OCI-LY7 (cell line): ENCODE data around the gene IFNA14. TPM values are rescaled to one million over a fixed set of nuclear protein-coding genes. Genes with fewer than 3 reads are reported as not detected.
"Not testable (repeated sequence)": the region's sequence is repeated elsewhere in the genome, so short reads cannot be mapped to it uniquely, and the experiment has no call there.

Experiments used
- BruUV-seq: library from RNA; stranded (reverse); fragments of 400-500 nt; replicated peaks from 2 replicates; lab custom pipeline; 2021; lab: Mats Ljungman, UMichigan
- CTCF ChIA-PET: fragments of 300-600 bp; sonication (Branson Sonifier 250); formaldehyde crosslinking; loops from one replicate; lab custom pipeline; 2022; ENCODE audit warnings: antibody characterized with exemption; ENCODE audit not compliant: unreplicated experiment; lab: Charles Lee
- POLR2A ChIA-PET: fragments of 300-600 bp; sonication (Branson Sonifier 250); formaldehyde crosslinking; loops from one replicate; lab custom pipeline; 2022; ENCODE audit warnings: antibody characterized with exemption; lab: Charles Lee
- DNase-seq: peaks from one replicate; pipeline ENCODE4 v3.0.0-alpha.2; 2015; ENCODE audit warnings: low spot score
- H2AFZ ChIP-seq: fragments of 200-600 bp; sonication (generic), shearing (Covaris generic); 2 replicates; pipeline ENCODE4 v1.6.1; 2014; ENCODE audit warnings: mild to moderate bottlenecking, antibody characterized with exemption, low read length, moderate library complexity
- H3K27ac ChIP-seq: fragments of 200-600 bp; sonication (generic); 2 replicates; pipeline ENCODE4 v1.5.1; 2014; ENCODE audit warnings: mixed run types, low read depth, mild to moderate bottlenecking, moderate library complexity, low read length, inconsistent platforms; ENCODE audit not compliant: poor library complexity, severe bottlenecking
- H3K36me3 ChIP-seq: fragments of 200-600 bp; sonication (generic); 2 replicates; pipeline ENCODE4 v1.6.1; 2014; ENCODE audit warnings: mild to moderate bottlenecking, antibody characterized with exemption, low read length, moderate library complexity, mixed read lengths; ENCODE audit not compliant: insufficient read depth
- H3K4me1 ChIP-seq: fragments of 200-600 bp; sonication (generic); 2 replicates; pipeline ENCODE4 v1.5.1; 2014; ENCODE audit warnings: mild to moderate bottlenecking, low read length; ENCODE audit not compliant: insufficient read depth, poor library complexity, severe bottlenecking
- H3K4me2 ChIP-seq: fragments of 200-600 bp; sonication (generic); 2 replicates; pipeline ENCODE4 v1.6.1; 2014; ENCODE audit warnings: mild to moderate bottlenecking, low read length
- H3K4me3 ChIP-seq: fragments of 200-600 bp; sonication (generic); 2 replicates; pipeline ENCODE4 v1.5.1; 2014; ENCODE audit warnings: mild to moderate bottlenecking, low read depth, low read length; ENCODE audit not compliant: poor library complexity, severe bottlenecking
- H3K79me2 ChIP-seq: fragments of 200-600 bp; sonication (generic); 2 replicates; pipeline ENCODE4 v1.6.1; 2016; ENCODE audit warnings: low read depth, mild to moderate bottlenecking, low read length, moderate library complexity, mixed read lengths; ENCODE audit not compliant: insufficient read depth
- H3K9me2 ChIP-seq: fragments of 200-600 bp; sonication (generic); 2 replicates; pipeline ENCODE4 v1.6.1; 2016; ENCODE audit warnings: mild to moderate bottlenecking, low read length, mixed read lengths; ENCODE audit not compliant: insufficient read depth
- H3K9me3 ChIP-seq: fragments of 200-600 bp; sonication (generic); 2 replicates; pipeline ENCODE4 v1.6.1; 2014; ENCODE audit warnings: mild to moderate bottlenecking, mixed run types, low read length, mixed read lengths
- H4K20me1 ChIP-seq: fragments of 200-600 bp; sonication (generic); 2 replicates; pipeline ENCODE4 v1.6.1; 2014; ENCODE audit warnings: mild to moderate bottlenecking, antibody characterized with exemption, low read length, moderate library complexity, mixed read lengths; ENCODE audit not compliant: insufficient read depth
- EZH2phosphoT487 ChIP-seq: fragments of 200-600 bp; sonication (generic); IDR thresholded peaks from 2 replicates; pipeline ENCODE4 v1.6.1; 2018; ENCODE audit warnings: low read depth, borderline replicate concordance, mild to moderate bottlenecking, mixed run types, antibody characterized with exemption, low read length, moderate library complexity, mixed read lengths
- intact Hi-C: fragments of 100-400 bp; cut with micrococcal nuclease; formaldehyde crosslinking; loops from one replicate; pipeline ENCODE4 v1.10.0; 2022; ENCODE audit not compliant: unreplicated experiment
- total RNA-seq, 2 experiments: library from RNA; depleted of rRNA in 1 of 2; stranded (reverse); fragments of >200 nt in 1 of 2; shearing (Covaris generic) in 1 of 2; gene quantifications; 2 replicates each; pipeline ENCODE4 v1.2.3, GENCODE V29; 2014 to 2022
- TF ChIP-seq, protein P1 (sequence below): fragments of 200-600 bp; sonication (generic); conservative IDR thresholded peaks from 2 replicates; pipeline ENCODE4 v1.5.1; 2014; ENCODE audit warnings: mild to moderate bottlenecking, antibody characterized with exemption, low read length, moderate library complexity, mixed read lengths

Gene IFNA14
- total RNA-seq, 2 experiments from 2014 or later, result not detected

DNA sequence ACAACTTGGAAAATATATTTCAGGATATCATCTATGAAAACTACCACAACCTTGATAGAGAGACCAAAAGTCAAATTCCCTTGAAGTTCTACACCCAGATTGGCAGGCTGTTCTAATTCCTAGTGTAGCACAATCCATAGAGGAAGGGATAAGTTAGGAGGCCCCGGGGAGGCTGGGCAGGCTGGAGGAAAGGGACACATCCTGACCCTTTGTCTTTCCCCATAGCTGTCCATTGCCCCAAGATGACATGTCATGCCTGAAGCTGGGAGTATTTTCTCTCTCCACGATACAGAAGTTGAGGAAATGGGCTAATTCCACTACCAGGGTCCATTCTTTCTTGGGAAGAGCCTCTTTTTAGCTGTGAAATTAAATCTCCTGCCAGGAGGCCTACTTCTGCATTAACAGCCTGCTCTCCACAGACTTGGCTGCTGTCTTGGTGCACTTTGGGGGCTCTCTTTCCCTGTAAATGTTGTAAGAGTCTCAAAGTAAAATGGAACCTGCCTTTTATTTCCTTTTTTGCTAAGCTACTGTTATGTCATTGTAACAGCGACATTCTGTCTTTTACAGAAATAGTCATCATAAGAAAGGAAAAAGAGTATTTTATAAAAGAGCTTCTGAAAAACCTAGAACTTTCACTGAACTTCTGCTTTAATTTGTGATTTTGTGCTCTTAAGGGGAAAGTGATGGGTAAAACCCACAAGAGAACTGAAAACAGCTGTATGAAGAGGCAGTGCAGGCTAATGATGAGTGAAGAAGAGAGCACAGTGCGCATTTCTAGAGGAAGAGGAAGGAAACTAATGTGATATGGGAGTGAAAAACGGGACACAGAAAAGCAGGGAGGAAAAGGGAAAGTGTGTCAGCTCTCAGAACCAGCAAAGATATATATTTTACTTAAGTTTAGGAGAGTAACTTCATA, 26.1 kb downstream of the IFNA14 start:
- H3K4me1 ChIP-seq, H3K9me3 ChIP-seq, H3K27ac ChIP-seq, H3K4me2 ChIP-seq, H3K9me2 ChIP-seq, POLR2A ChIA-PET, H4K20me1 ChIP-seq, intact Hi-C loops, H3K36me3 ChIP-seq, CTCF ChIA-PET, H2AFZ ChIP-seq, H3K4me3 ChIP-seq, BruUV-seq, H3K79me2 ChIP-seq: not testable (repeated sequence)
- DNase-seq, result peak; percentile 15
- TF ChIP-seq, protein P1, sequence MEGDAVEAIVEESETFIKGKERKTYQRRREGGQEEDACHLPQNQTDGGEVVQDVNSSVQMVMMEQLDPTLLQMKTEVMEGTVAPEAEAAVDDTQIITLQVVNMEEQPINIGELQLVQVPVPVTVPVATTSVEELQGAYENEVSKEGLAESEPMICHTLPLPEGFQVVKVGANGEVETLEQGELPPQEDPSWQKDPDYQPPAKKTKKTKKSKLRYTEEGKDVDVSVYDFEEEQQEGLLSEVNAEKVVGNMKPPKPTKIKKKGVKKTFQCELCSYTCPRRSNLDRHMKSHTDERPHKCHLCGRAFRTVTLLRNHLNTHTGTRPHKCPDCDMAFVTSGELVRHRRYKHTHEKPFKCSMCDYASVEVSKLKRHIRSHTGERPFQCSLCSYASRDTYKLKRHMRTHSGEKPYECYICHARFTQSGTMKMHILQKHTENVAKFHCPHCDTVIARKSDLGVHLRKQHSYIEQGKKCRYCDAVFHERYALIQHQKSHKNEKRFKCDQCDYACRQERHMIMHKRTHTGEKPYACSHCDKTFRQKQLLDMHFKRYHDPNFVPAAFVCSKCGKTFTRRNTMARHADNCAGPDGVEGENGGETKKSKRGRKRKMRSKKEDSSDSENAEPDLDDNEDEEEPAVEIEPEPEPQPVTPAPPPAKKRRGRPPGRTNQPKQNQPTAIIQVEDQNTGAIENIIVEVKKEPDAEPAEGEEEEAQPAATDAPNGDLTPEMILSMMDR, result peak; percentile 69

DNA sequence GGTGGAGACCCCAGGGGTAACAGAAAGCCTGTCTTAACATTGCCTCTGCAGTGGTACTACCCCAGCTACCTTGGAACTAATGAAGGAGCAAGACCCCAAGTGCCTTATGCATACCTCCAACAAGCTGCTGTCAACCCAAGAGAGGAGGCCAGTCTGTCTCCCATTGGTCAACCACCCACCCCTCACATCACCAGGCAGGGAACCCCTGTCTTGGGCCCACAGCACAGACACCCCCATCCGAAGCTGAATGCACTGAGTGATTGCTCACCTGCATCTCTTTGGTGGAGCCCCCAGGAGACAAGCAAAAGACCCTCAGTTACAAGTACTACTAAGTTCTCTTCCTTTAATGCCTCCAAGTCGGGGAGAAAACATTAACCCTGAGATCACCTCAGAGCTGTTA, 27.6 kb downstream of the IFNA14 start:
- POLR2A ChIA-PET, CTCF ChIA-PET, intact Hi-C loops: not testable (repeated sequence)

DNA sequence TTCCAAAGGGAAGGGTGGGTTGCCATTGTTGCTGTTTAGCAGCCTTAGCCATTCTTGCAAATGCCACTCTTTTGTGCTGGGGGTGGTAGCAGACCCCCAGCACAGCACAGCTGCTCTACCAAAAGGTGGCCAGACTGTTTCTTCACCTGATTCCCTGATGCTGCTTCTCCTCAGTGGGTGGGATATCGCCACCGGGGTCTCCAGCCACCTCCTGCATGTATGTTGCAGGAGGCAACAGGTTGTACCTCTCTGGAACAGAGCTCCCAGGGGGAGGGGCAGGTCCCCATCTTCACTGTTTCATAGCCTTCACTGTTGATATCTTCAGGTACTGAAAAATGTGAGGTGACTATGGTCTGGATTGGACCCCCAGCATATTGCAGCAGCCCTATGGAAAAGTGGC, 29.0 kb downstream of the IFNA14 start:
- POLR2A ChIA-PET, result interaction anchor here (0.6 kb wide), 1 partner anchor 125 kb away, joined by 3 read pairs; no protein-coding TSS in a partner anchor
- H3K9me2 ChIP-seq, H3K36me3 ChIP-seq, H3K4me3 ChIP-seq, H3K9me3 ChIP-seq, BruUV-seq, H3K4me1 ChIP-seq, H4K20me1 ChIP-seq, H3K79me2 ChIP-seq, H3K27ac ChIP-seq, H3K4me2 ChIP-seq, H2AFZ ChIP-seq, intact Hi-C loops, DNase-seq, CTCF ChIA-PET: not testable (repeated sequence)

More for the DNA sequence above, 27.6 kb downstream of the IFNA14 start:
- not testable (repeated sequence) for H3K9me2 ChIP-seq, H3K4me3 ChIP-seq, H3K79me2 ChIP-seq, H3K36me3 ChIP-seq, DNase-seq, H4K20me1 ChIP-seq, H3K27ac ChIP-seq, H3K4me2 ChIP-seq, H3K4me1 ChIP-seq, BruUV-seq, H2AFZ ChIP-seq, H3K9me3 ChIP-seq

DNA sequence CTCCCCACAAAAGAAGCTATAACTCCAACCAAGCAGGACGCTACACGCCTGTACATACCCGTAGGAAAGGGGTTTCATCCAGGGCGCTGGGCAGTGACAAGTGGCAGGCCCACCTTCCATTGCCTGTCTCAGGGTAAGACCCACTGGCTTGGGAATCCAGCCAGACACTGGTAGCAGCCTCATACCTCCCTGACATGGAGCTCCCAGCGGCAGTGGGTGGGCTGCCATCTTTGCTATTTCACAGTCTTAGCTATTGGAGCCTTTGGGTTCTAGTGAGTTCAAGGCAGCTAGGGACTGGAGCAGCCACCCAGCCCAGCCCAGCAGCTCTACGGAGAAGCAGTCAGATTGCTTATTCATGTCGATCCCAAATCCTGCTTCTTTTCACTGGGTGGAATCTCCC, 29.5 kb downstream of the IFNA14 start:
- DNase-seq, result no peak
- Histone ChIP-seq H3K9me2 (no peaks in the 10 kb centered on the region), H3K4me1 (no peaks in the 10 kb centered on the region), H3K27ac (no peak overlapping the region), H2AFZ (no peak overlapping the region), H4K20me1 (no peaks in the 10 kb centered on the region), H3K36me3 (no peaks in the 10 kb centered on the region), H3K79me2 (no peaks in the 10 kb centered on the region), H3K4me2 (no peak overlapping the region), H3K9me3 (no peaks in the 10 kb centered on the region), H3K4me3 (no peak overlapping the region)
- intact Hi-C loops, result no loop called here
- CTCF ChIA-PET, result no interaction called here
- POLR2A ChIA-PET, result no interaction called here
- BruUV-seq, result no TSS peak
- no peak for TF ChIP-seq EZH2phosphoT487
- TF ChIP-seq, protein P1, result no peak

DNA sequence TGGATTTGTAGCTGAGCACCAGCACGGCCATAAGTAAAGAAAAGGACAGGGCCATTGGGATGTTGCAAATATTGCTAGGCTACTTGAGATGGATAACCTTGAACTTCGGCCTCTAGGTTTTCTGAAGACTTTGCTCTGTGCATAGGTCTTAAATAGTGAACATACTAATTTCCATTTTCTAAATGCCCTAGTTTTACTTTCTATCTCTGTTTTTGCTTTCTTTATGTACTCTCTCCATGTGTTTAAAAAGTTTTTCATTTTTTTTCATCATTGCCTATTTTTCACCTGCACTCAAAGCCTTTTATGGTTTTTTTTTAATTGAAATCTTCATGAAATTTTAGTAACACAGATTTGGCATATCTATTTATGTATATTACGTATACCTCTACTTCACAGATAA, 32.8 kb downstream of the IFNA14 start, which contains the start of gene IFNA10:
Gene IFNA10, minus strand, starts transcription at position 101 of the 400 bp plus-strand sequence. Its CDS starts 46 bp downstream, at position 55.
- H3K4me1 ChIP-seq, CTCF ChIA-PET, H3K9me3 ChIP-seq, H4K20me1 ChIP-seq, H3K4me2 ChIP-seq, H3K4me3 ChIP-seq, H3K9me2 ChIP-seq, BruUV-seq, H3K36me3 ChIP-seq, DNase-seq, intact Hi-C loops, H2AFZ ChIP-seq, H3K79me2 ChIP-seq, H3K27ac ChIP-seq: not testable (repeated sequence)
- POLR2A ChIA-PET, result interaction anchor here (0.6 to 0.7 kb wide), 3 partner anchors 328 to 1478 kb away, joined by 3 to 5 read pairs (median 3); no protein-coding TSS in a partner anchor
